K562 (cell line): ENCODE data around the gene DLGAP1. TPM values are rescaled to one million over a fixed set of nuclear protein-coding genes. Genes with fewer than 3 reads are reported as not detected.

Source experiments
- ATAC-seq: fragments of 200-7000 bp; cut with Tn5 transposase; 3 replicates; pipeline ENCODE4 v1.9.1; 2020; ENCODE audit warnings: moderate library complexity
- BruUV-seq: library from RNA; stranded (reverse); fragments of 400-500 nt; replicated peaks from 2 replicates; lab custom pipeline; 2021; lab: Mats Ljungman, UMichigan
- CTCF ChIA-PET: fragments of 300-600 bp; formaldehyde crosslinking; extraction: SDS; loops from one replicate; lab custom pipeline; 2021; ENCODE audit warnings: low intra/inter-chr PET ratio; lab: Yijun Ruan, JAX
- POLR2A ChIA-PET: fragments of 300-600, 350-650 bp; sonication (Branson Sonifier 250); formaldehyde crosslinking; extraction: SDS; loops from one replicate; lab custom pipeline; 2021; ENCODE audit warnings: antibody characterized with exemption, inconsistent platforms; lab: Yijun Ruan, JAX
- DNase-seq, 4 experiments: peaks; one replicate each; pipeline versions ENCODE4 v3.0.0 to v3.0.0-alpha.2; 2011 to 2018; ENCODE audit warnings: low spot score in 3 of 4, mixed read lengths in 3 of 4; ENCODE audit errors: extremely low read depth in 1 of 4
- FAIRE-seq: peaks from 2 replicates; lab custom pipeline; 2011; peaks lifted over from hg19 to GRCh38; lab: Jason Lieb, UNC
- H2AFZ ChIP-seq: 2 replicates; pipeline ENCODE4 v1.6.0; 2011; ENCODE audit warnings: low read depth, low read length, control low read depth, inconsistent platforms
- H3K27ac ChIP-seq: fragments of 200-600 bp; 3 replicates; pipeline ENCODE4 v1.8.0; 2011; ENCODE audit warnings: low read depth, mild to moderate bottlenecking, control low read depth, inconsistent platforms, low read length, moderate library complexity, mixed read lengths; ENCODE audit errors: extremely low read depth
- H3K27me3 ChIP-seq, 2 experiments: fragments of 300-600 bp in 1 of 2; 2 replicates in 1 of 2; 3 replicates in 1 of 2; pipeline versions ENCODE4 v1.6.0 to v1.8.0; 2011; ENCODE audit warnings: inconsistent platforms in 2 of 2, low read length in 2 of 2, mild to moderate bottlenecking in 1 of 2, mixed read lengths in 1 of 2, moderate library complexity in 1 of 2; ENCODE audit not compliant: control insufficient read depth in 2 of 2, insufficient read depth in 2 of 2
- H3K36me3 ChIP-seq: fragments of 300-600 bp; 3 replicates; pipeline ENCODE4 v1.8.0; 2011; ENCODE audit warnings: mild to moderate bottlenecking, low read length, inconsistent platforms; ENCODE audit not compliant: control insufficient read depth, insufficient read depth
- H3K4me1 ChIP-seq, 2 experiments: fragments of 200-600 bp in 1 of 2; replicated peaks in 1 of 2; 2 replicates in 1 of 2; 3 replicates in 1 of 2; pipeline versions ENCODE4 v1.5.1 to v1.8.0; 2011; ENCODE audit warnings: inconsistent platforms in 2 of 2, low read length in 2 of 2, mild to moderate bottlenecking in 1 of 2, mixed read lengths in 1 of 2, moderate library complexity in 1 of 2; ENCODE audit not compliant: control insufficient read depth in 2 of 2, insufficient read depth in 2 of 2
- H3K4me2 ChIP-seq: 2 replicates; pipeline ENCODE4 v1.6.1; 2011; ENCODE audit warnings: low read length, control low read depth, inconsistent platforms, mixed read lengths; ENCODE audit not compliant: insufficient read depth
- H3K4me3 ChIP-seq: fragments of 200-600 bp; sonication (generic), shearing (Covaris generic); 2 replicates; pipeline ENCODE4 v1.5.1; 2016; ENCODE audit warnings: control low read depth, inconsistent platforms
- H3K79me2 ChIP-seq: fragments of 200-600 bp; 3 replicates; pipeline ENCODE4 v1.8.0; 2011; ENCODE audit warnings: low read length, inconsistent platforms; ENCODE audit not compliant: control insufficient read depth, insufficient read depth
- H3K9ac ChIP-seq, 2 experiments: 2 replicates each; pipeline versions ENCODE4 v1.6.0 to v1.6.1; 2011; ENCODE audit warnings: low read depth in 2 of 2, low read length in 2 of 2, control low read depth in 1 of 2, inconsistent platforms in 1 of 2, mild to moderate bottlenecking in 1 of 2, mixed read lengths in 1 of 2; ENCODE audit not compliant: insufficient read depth in 1 of 2
- H3K9me1 ChIP-seq: one replicate; pipeline ENCODE4 v1.6.0; 2011; ENCODE audit warnings: inconsistent platforms, mild to moderate bottlenecking, low read length, moderate library complexity; ENCODE audit not compliant: control insufficient read depth, insufficient read depth
- H3K9me3 ChIP-seq: replicated peaks from 2 replicates; pipeline ENCODE4 v1.5.1; 2011; ENCODE audit warnings: low read depth, low read length, inconsistent platforms; ENCODE audit not compliant: control insufficient read depth, insufficient read depth
- H4K20me1 ChIP-seq: replicated peaks from 2 replicates; pipeline ENCODE4 v1.6.1; 2011; ENCODE audit warnings: low read length, inconsistent platforms, mixed read lengths; ENCODE audit not compliant: control insufficient read depth, insufficient read depth
- ELF4 ChIP-seq: fragments of 450-650 bp; formaldehyde crosslinking; IDR thresholded peaks from 2 replicates; pipeline ENCODE4 v1.4.0; 2022; ENCODE audit warnings: missing genetic modification characterization
- ETV5 ChIP-seq: sonication (generic); formaldehyde crosslinking; IDR thresholded peaks from 2 replicates; pipeline ENCODE4 v1.4.0; 2020; ENCODE audit warnings: low read depth, mild to moderate bottlenecking, missing genetic modification reagents
- FOXJ2 ChIP-seq: fragments of 200-800 bp; sonication (Bioruptor generic); IDR thresholded peaks from 2 replicates; pipeline ENCODE4 v1.6.1; 2016; ENCODE audit warnings: missing genetic modification characterization, missing compliant biosample characterization
- HDAC1 ChIP-seq, 2 experiments: fragments of 450-650 bp; IDR thresholded peaks; 2 replicates each; pipeline ENCODE4 v1.6.1; 2016 to 2017; ENCODE audit warnings: inconsistent platforms in 1 of 2, mild to moderate bottlenecking in 1 of 2, moderate library complexity in 1 of 2
- ILF3 ChIP-seq: fragments of 450-650 bp; IDR thresholded peaks from 2 replicates; pipeline ENCODE4 v1.6.1; 2018; ENCODE audit warnings: antibody characterized with exemption, mild to moderate bottlenecking, moderate library complexity, borderline replicate concordance
- MCM3 ChIP-seq: fragments of 450-650 bp; IDR thresholded peaks from 2 replicates; pipeline ENCODE4 v1.6.1; 2016
- MNT ChIP-seq, 2 experiments: fragments of 450-650 bp; conservative IDR thresholded peaks; 2 replicates each; pipeline ENCODE4 v1.6.1; 2017; ENCODE audit warnings: mild to moderate bottlenecking in 2 of 2, moderate library complexity in 2 of 2
- NR3C1 ChIP-seq: sonication (generic); formaldehyde crosslinking; IDR thresholded peaks from 2 replicates; pipeline ENCODE4 v1.8.1; 2022; ENCODE audit warnings: missing genetic modification reagents
- PHTF2 ChIP-seq: fragments of 250-450 bp; sonication (Bioruptor Pico); IDR thresholded peaks from 2 replicates; pipeline ENCODE4 v1.5.0; 2021; ENCODE audit warnings: mild to moderate bottlenecking
- PYGO2 ChIP-seq: fragments of 450-650 bp; IDR thresholded peaks from 2 replicates; pipeline ENCODE4 v1.6.1; 2016; ENCODE audit warnings: mild to moderate bottlenecking, missing genetic modification characterization, moderate library complexity, missing compliant biosample characterization
- RFX1 ChIP-seq: fragments of 450-650 bp; IDR thresholded peaks from 2 replicates; pipeline ENCODE4 v1.6.1; 2016; ENCODE audit warnings: mild to moderate bottlenecking, moderate library complexity
- TEAD4 ChIP-seq, 2 experiments: sonication (generic) in 1 of 2; formaldehyde crosslinking in 1 of 2; IDR thresholded peaks; 2 replicates each; pipeline versions ENCODE4 v1.6.1 to v1.8.0; 2012 to 2022; ENCODE audit warnings: borderline replicate concordance in 1 of 2, inconsistent platforms in 1 of 2, low read length in 1 of 2, mild to moderate bottlenecking in 1 of 2, missing genetic modification reagents in 1 of 2
- ZNF212 ChIP-seq: fragments of 450-650 bp; formaldehyde crosslinking; IDR thresholded peaks from 2 replicates; pipeline ENCODE4 v1.4.0; 2020; ENCODE audit warnings: mild to moderate bottlenecking
- ZNF431 ChIP-seq: sonication (generic); formaldehyde crosslinking; IDR thresholded peaks from 2 replicates; pipeline ENCODE4 v1.8.0; 2022; ENCODE audit warnings: mild to moderate bottlenecking, missing genetic modification reagents
- ZZZ3 ChIP-seq: fragments of 450-650 bp; IDR thresholded peaks from 2 replicates; pipeline ENCODE4 v1.6.1; 2016; ENCODE audit warnings: antibody characterized with exemption, mild to moderate bottlenecking, moderate library complexity
- WGBS: fragments of 100-300 bp; shearing (Covaris generic); methylation state at CpG from one replicate; pipeline ENCODE4 v1.1.6; 2016; ENCODE audit warnings: low coverage, mixed read lengths; ENCODE audit not compliant: insufficient coverage; ENCODE audit errors: missing lambda C conversion rate; 5-methylcytosine and 5-hydroxymethylcytosine counted together
- in situ Hi-C: fragments of 300-500 bp; cut with MboI; formaldehyde crosslinking; loops from 4 replicates; pipeline ENCODE4 v1.15.0; 2018; ENCODE audit warnings: inconsistent platforms, mixed read lengths
- intact Hi-C: fragments of 100-400 bp; cut with micrococcal nuclease; formaldehyde crosslinking; loops from 2 replicates; pipeline ENCODE4 v1.14.2; 2022
- polyA plus RNA-seq, 8 experiments: library from polyadenylated mRNA; depleted of rRNA in 4 of 8; stranded (reverse) in 5 of 8; unstranded in 3 of 8; fragments of >200 nt; fragmentation: Nextera tagmentation in 2 of 8; fragmentation: Illumina TruSeq in 1 of 8; extraction: Ambion mirVana in 2 of 8; extraction: Trizol in 1 of 8; gene quantifications; 2 replicates each; pipeline versions ENCODE4 v1.2.1 to v1.2.3, GENCODE V29; 2011 to 2014; ENCODE audit warnings: inconsistent platforms in 1 of 8, missing spikeins in 1 of 8
- total RNA-seq, 7 experiments: library from RNA; depleted of rRNA in 6 of 7; stranded (reverse); fragments of >200 nt in 6 of 7; fragmentation: Illumina TruSeq in 2 of 7; extraction: Trizol in 2 of 7; gene quantifications; 2 replicates each; pipeline versions ENCODE4 v1.2.1 to v1.2.3, GENCODE V29; 2011 to 2021; ENCODE audit warnings: low replicate concordance in 1 of 7
- TF ChIP-seq, protein P1 (sequence below): sonication (generic); formaldehyde crosslinking; IDR thresholded peaks from 2 replicates; pipeline ENCODE4 v1.5.0; 2020; ENCODE audit warnings: missing genetic modification reagents

The DLGAP1 gene
- total and polyA plus RNA-seq, 9 of the 15 experiments (the other 6 are each of a cell fraction or from before 2014, with no cell fraction given), result 0.04 to 0.22 (median 0.08) TPM

GRCh38 chr18:4400911-4401310, 54.2 kb downstream of the DLGAP1 start:
- intact Hi-C loops (no loop called here), in situ Hi-C loops (no loop called here)
- TF ChIP-seq NR3C1 (no peak), RFX1 (no peak), ELF4 (no peak), HDAC1 (IDR thresholded peaks at IDR 0.05) (no peak), ZNF431 (CRISPR knock-in tag) (no peak), MNT (conservative IDR thresholded peaks at IDR 0.05) (no peak), ILF3 (no peak), ETV5 (CRISPR knock-in tag) (no peak), PYGO2 (tag) (no peak), ZZZ3 (no peak), MCM3 (no peak), FOXJ2 (tag) (no peak), PHTF2 (no peak), TEAD4 (IDR thresholded peaks at IDR 0.05; ENCODE audit: low read length) (no peak), TEAD4 (CRISPR knock-in tag; IDR thresholded peaks at IDR 0.05; ENCODE audit: borderline replicate concordance) (no peak), ZNF212 (CRISPR knock-in tag) (no peak)
- TF ChIP-seq, protein P1, sequence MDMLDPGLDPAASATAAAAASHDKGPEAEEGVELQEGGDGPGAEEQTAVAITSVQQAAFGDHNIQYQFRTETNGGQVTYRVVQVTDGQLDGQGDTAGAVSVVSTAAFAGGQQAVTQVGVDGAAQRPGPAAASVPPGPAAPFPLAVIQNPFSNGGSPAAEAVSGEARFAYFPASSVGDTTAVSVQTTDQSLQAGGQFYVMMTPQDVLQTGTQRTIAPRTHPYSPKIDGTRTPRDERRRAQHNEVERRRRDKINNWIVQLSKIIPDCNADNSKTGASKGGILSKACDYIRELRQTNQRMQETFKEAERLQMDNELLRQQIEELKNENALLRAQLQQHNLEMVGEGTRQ, result no peak
- ChIA-PET POLR2A (no interaction called here), CTCF (no interaction called here)
- Histone ChIP-seq H3K9ac (no peak overlapping the region), H3K4me3 (no peak overlapping the region), H3K27me3 (no peaks in the 10 kb centered on the region), H3K4me1 (no peaks in the 10 kb centered on the region), H3K4me2 (no peak overlapping the region), H3K36me3 (no peaks in the 10 kb centered on the region), H3K9me1 (no peaks in the 10 kb centered on the region), H4K20me1 (no peaks in the 10 kb centered on the region), H2AFZ (no peak overlapping the region), H3K27ac (no peak overlapping the region), H3K9me3 (no peaks in the 10 kb centered on the region; the same call in 1 of the 2 replicates), H3K79me2 (no peaks in the 10 kb centered on the region)
- no peak for DNase-seq
- WGBS, result 0% methylated on average over 1 of the region's 1 CpG
- no TSS peak for BruUV-seq
- FAIRE-seq, result no peak
- no peak for ATAC-seq
